H1 (cell line): ENCODE measurements around the gene PRKAR1B. TPM values are rescaled to one million over a fixed set of nuclear protein-coding genes. Genes with fewer than 3 reads are reported as not detected.

Experiments
- CTCF ChIA-PET: fragments of 300-600 bp; sonication (Branson Sonifier 250); formaldehyde crosslinking; loops from one replicate; lab custom pipeline; 2021; ENCODE audit not compliant: partially characterized antibody; lab: Charles Lee
- POLR2A ChIA-PET: fragments of 300-600 bp; sonication (Branson Sonifier 250); formaldehyde crosslinking; loops from one replicate; lab custom pipeline; 2021; ENCODE audit warnings: inconsistent platforms; ENCODE audit not compliant: partially characterized antibody; lab: Charles Lee
- DNase-seq, 2 experiments: peaks; one replicate each; pipeline versions ENCODE4 v3.0.0 to v3.0.0-alpha.2; 2010 to 2022; ENCODE audit warnings: low spot score in 2 of 2, low read depth in 1 of 2, mixed read lengths in 1 of 2
- FAIRE-seq: peaks from 2 replicates; lab custom pipeline; 2011; peaks lifted over from hg19 to GRCh38; lab: Jason Lieb, UNC
- H2AFZ ChIP-seq: 2 replicates; pipeline ENCODE4 v1.8.1; 2012; ENCODE audit warnings: low read length, inconsistent platforms
- H2AK5ac ChIP-seq: 2 replicates; pipeline ENCODE4 v1.6.1; 2013; ENCODE audit warnings: low read depth, low read length
- H2BK120ac ChIP-seq: replicated peaks from 2 replicates; pipeline ENCODE3; 2013; ENCODE audit warnings: low read depth, low read length, inconsistent platforms
- H2BK12ac ChIP-seq: 2 replicates; pipeline ENCODE4 v1.6.1; 2013; ENCODE audit warnings: low read depth, low read length
- H2BK15ac ChIP-seq: 2 replicates; pipeline ENCODE4 v1.6.1; 2013; ENCODE audit warnings: low read length
- H2BK20ac ChIP-seq: 2 replicates; pipeline ENCODE4 v1.6.1; 2013; ENCODE audit warnings: low read length
- H2BK5ac ChIP-seq: 2 replicates; pipeline ENCODE4 v1.6.1; 2013; ENCODE audit warnings: low read depth, low read length
- H3K14ac ChIP-seq: 2 replicates; pipeline ENCODE4 v1.6.1; 2013; ENCODE audit warnings: inconsistent platforms; ENCODE audit not compliant: insufficient read length
- H3K18ac ChIP-seq: 2 replicates; pipeline ENCODE4 v1.6.1; 2013; ENCODE audit warnings: low read length; ENCODE audit errors: extremely low read depth
- H3K23ac ChIP-seq: 2 replicates; pipeline ENCODE4 v1.6.1; 2013; ENCODE audit warnings: inconsistent platforms; ENCODE audit not compliant: insufficient read length
- H3K23me2 ChIP-seq: 2 replicates; pipeline ENCODE4 v1.6.1; 2013; ENCODE audit warnings: low read depth, low read length
- H3K27ac ChIP-seq: 2 replicates; pipeline ENCODE4 v1.6.1; 2011; ENCODE audit warnings: low read depth, low read length, inconsistent platforms
- H3K27me3 ChIP-seq, 4 experiments: replicated peaks in 1 of 4; 1 replicate in 1 of 4; 2 replicates in 3 of 4; pipeline versions ENCODE4 v1.6.1 to v1.8.1; 2011 to 2013; ENCODE audit warnings: low read length in 3 of 4, mild to moderate bottlenecking in 3 of 4, inconsistent platforms in 2 of 4, mixed read lengths in 2 of 4, moderate library complexity in 1 of 4; ENCODE audit not compliant: control insufficient read depth in 3 of 4, insufficient read depth in 3 of 4; ENCODE audit errors: extremely low read depth in 1 of 4
- H3K36me3 ChIP-seq, 4 experiments: 2 replicates each; pipeline versions ENCODE4 v1.6.1 to v1.8.1; 2011 to 2013; ENCODE audit warnings: mild to moderate bottlenecking in 4 of 4, low read length in 3 of 4, moderate library complexity in 2 of 4, control low read depth in 1 of 4, inconsistent platforms in 1 of 4; ENCODE audit not compliant: insufficient read depth in 4 of 4, control insufficient read depth in 2 of 4
- H3K4ac ChIP-seq: replicated peaks from 2 replicates; pipeline ENCODE3; 2013; ENCODE audit warnings: low read length, low read depth, mixed read lengths, inconsistent platforms; ENCODE audit not compliant: insufficient read length
- H3K4me1 ChIP-seq, 4 experiments: replicated peaks in 1 of 4; 1 replicate in 1 of 4; 2 replicates in 3 of 4; pipeline versions ENCODE4 v1.6.1 to v1.8.1; 2011 to 2013; ENCODE audit warnings: low read length in 3 of 4, inconsistent platforms in 2 of 4, mixed read lengths in 1 of 4; ENCODE audit not compliant: insufficient read depth in 4 of 4, control insufficient read depth in 3 of 4
- H3K4me2 ChIP-seq, 2 experiments: 2 replicates each; pipeline versions ENCODE4 v1.6.1 to v1.8.1; 2011 to 2013; ENCODE audit warnings: low read depth in 2 of 2, low read length in 2 of 2, control low read depth in 1 of 2, inconsistent platforms in 1 of 2, mild to moderate bottlenecking in 1 of 2; ENCODE audit not compliant: insufficient read depth in 1 of 2
- H3K4me3 ChIP-seq, 4 experiments: fragments of 200-600, 300-600 bp in 1 of 4; sonication (generic), shearing (Covaris generic), sonication (Bioruptor Twin) in 1 of 4; 2 replicates each; pipeline versions ENCODE4 v1.5.1 to v1.8.1; 2011 to 2016; ENCODE audit warnings: low read length in 4 of 4, low read depth in 3 of 4, control low read depth in 2 of 4, inconsistent platforms in 2 of 4, mild to moderate bottlenecking in 2 of 4, mixed read lengths in 1 of 4, moderate library complexity in 1 of 4; ENCODE audit not compliant: insufficient read depth in 2 of 4; ENCODE audit errors: extremely low read depth in 1 of 4
- H3K56ac ChIP-seq: replicated peaks from 2 replicates; pipeline ENCODE3; 2013; ENCODE audit warnings: low read depth, mild to moderate bottlenecking, mixed read lengths, low read length, inconsistent platforms; ENCODE audit not compliant: insufficient read length
- H3K79me1 ChIP-seq: 2 replicates; pipeline ENCODE4 v1.6.1; 2013; ENCODE audit warnings: low read depth, low read length, control low read depth
- H3K79me2 ChIP-seq, 2 experiments: 2 replicates each; pipeline versions ENCODE4 v1.6.1 to v1.8.1; 2012 to 2013; ENCODE audit warnings: low read length in 2 of 2, mild to moderate bottlenecking in 2 of 2, inconsistent platforms in 1 of 2; ENCODE audit not compliant: insufficient read depth in 2 of 2, control insufficient read depth in 1 of 2
- H3K9ac ChIP-seq, 4 experiments: replicated peaks in 1 of 4; 1 replicate in 1 of 4; 2 replicates in 3 of 4; pipeline versions ENCODE4 v1.6.1 to v1.8.1; 2011 to 2013; ENCODE audit warnings: low read depth in 3 of 4, low read length in 3 of 4, control low read depth in 2 of 4, mild to moderate bottlenecking in 2 of 4, moderate library complexity in 2 of 4, inconsistent platforms in 1 of 4; ENCODE audit errors: extremely low read depth in 1 of 4
- H3K9me3 ChIP-seq, 2 experiments: 2 replicates each; pipeline versions ENCODE4 v1.6.1 to v1.8.1; 2012 to 2013; ENCODE audit warnings: mild to moderate bottlenecking in 2 of 2, moderate library complexity in 2 of 2, control low read depth in 1 of 2, inconsistent platforms in 1 of 2, low read depth in 1 of 2, low read length in 1 of 2, mixed read lengths in 1 of 2; ENCODE audit not compliant: insufficient read depth in 2 of 2
- H4K20me1 ChIP-seq, 2 experiments: replicated peaks in 1 of 2; 2 replicates each; pipeline versions ENCODE3 to v1.8.1; 2011 to 2013; ENCODE audit warnings: inconsistent platforms in 2 of 2, low read length in 2 of 2, mild to moderate bottlenecking in 1 of 2; ENCODE audit not compliant: insufficient read depth in 2 of 2, control insufficient read depth in 1 of 2
- H4K5ac ChIP-seq: 2 replicates; pipeline ENCODE4 v1.6.1; 2013; ENCODE audit warnings: low read length, low read depth, mixed read lengths, inconsistent platforms; ENCODE audit not compliant: insufficient read length
- H4K8ac ChIP-seq: 2 replicates; pipeline ENCODE4 v1.8.0; 2013; ENCODE audit warnings: mild to moderate bottlenecking, moderate library complexity, low read length, inconsistent platforms; ENCODE audit not compliant: insufficient read depth; ENCODE audit errors: extremely low read depth
- H4K91ac ChIP-seq: replicated peaks from 2 replicates; pipeline ENCODE3; 2013; ENCODE audit warnings: low read length, mixed read lengths, inconsistent platforms; ENCODE audit not compliant: insufficient read length
- MAX ChIP-seq: IDR thresholded peaks from 2 replicates; pipeline ENCODE4 v1.6.1; 2012; ENCODE audit warnings: inconsistent platforms
- RNF2 ChIP-seq: fragments of 200-900, 300-1000 bp; sonication (generic); IDR thresholded peaks from 2 replicates; pipeline ENCODE4 v1.7.1; 2016; ENCODE audit warnings: borderline replicate concordance, low read depth, mild to moderate bottlenecking, antibody characterized with exemption, low read length; ENCODE audit not compliant: poor library complexity, severe bottlenecking; ENCODE audit errors: missing control alignments
- WGBS, 2 experiments: shearing (Covaris generic) in 1 of 2; methylation state at CpG; one replicate each; pipeline versions ENCODE4 v1.1.6 to v1.1.7; 2013 to 2015; ENCODE audit warnings: low lambda C conversion rate in 2 of 2, mixed read lengths in 2 of 2, inconsistent platforms in 1 of 2, low coverage in 1 of 2, missing lambda C conversion rate in 1 of 2; ENCODE audit not compliant: insufficient replicate concordance in 2 of 2, insufficient coverage in 1 of 2, insufficient read length in 1 of 2; ENCODE audit errors: extremely low coverage in 1 of 2, missing lambda C conversion rate in 1 of 2; 5-methylcytosine and 5-hydroxymethylcytosine counted together
- polyA plus RNA-seq, 7 experiments: library from polyadenylated mRNA; depleted of rRNA in 3 of 7; stranded (reverse) in 5 of 7; unstranded in 2 of 7; fragments of >200 nt in 5 of 7; fragments of 200-250 nt in 2 of 7; gene quantifications; 1 replicate in 5 of 7; 2 replicates in 1 of 7; 4 replicates in 1 of 7; pipeline versions ENCODE4 v1.2.1 to v1.2.3, GENCODE V29; 2011 to 2013; ENCODE audit warnings: missing spikeins in 2 of 7, mixed read lengths in 2 of 7
- total RNA-seq: library from RNA; stranded (reverse); fragmentation: NEBNext Ultra II Directional; extraction: Animal tissue kit (Norgen Biotek cat#: 25700); gene quantifications from 2 replicates; pipeline ENCODE4 v1.2.1, GENCODE V29; 2021

PRKAR1B gene
- total and polyA plus RNA-seq, 2 of the 8 experiments (the other 6 are each of a cell fraction or from before 2014, with no cell fraction given): 12.3 to 55.7 TPM

GRCh38 chr7:575425-576366, 151.4 kb downstream of the PRKAR1B start:
- Histone ChIP-seq H2BK120ac (no peak overlapping the region), H3K14ac (no peak overlapping the region), H3K4me1 (peaks cover 0 to 19% (median 14%) of the 10 kb centered on the region in 4 experiments; a peak in 6 of 7 replicates), H4K20me1 (peaks cover 2 to 3% of the 10 kb centered on the region in 2 experiments), H3K79me1 (no peaks in the 10 kb centered on the region), H2BK20ac (no peak overlapping the region), H4K5ac (no peak overlapping the region), H3K18ac (no peak overlapping the region), H2BK5ac (no peak overlapping the region), H2BK15ac (no peak overlapping the region), H3K9me3 (no peaks in the 10 kb centered on the region; a peak in 1 of 4 replicates), H3K27ac (no peak overlapping the region), H3K23ac (no peak overlapping the region), H3K79me2 (no peaks in the 10 kb centered on the region), H2AFZ (no peak overlapping the region), H3K4me3 (no peak overlapping the region), H4K8ac (no peak overlapping the region), H3K23me2 (no peaks in the 10 kb centered on the region), H2AK5ac (no peak overlapping the region), H3K4ac (no peak overlapping the region), H3K27me3 (no peaks in the 10 kb centered on the region), H3K56ac (no peak overlapping the region), H3K4me2 (no peak overlapping the region), H3K36me3 (peaks cover 0 to 3% (median 0%) of the 10 kb centered on the region in 4 experiments; a peak in 1 of 8 replicates), H3K9ac (no peak overlapping the region), H2BK12ac (no peak overlapping the region), H4K91ac (no peak overlapping the region)
- 96% methylated on average over 24 of the region's 33 CpGs; no CpG with 5 or more reads in 1 of the 2 experiments for WGBS, 2 experiments
- CTCF ChIA-PET: no interaction called here
- FAIRE-seq (no peak), DNase-seq (no peak)
- POLR2A ChIA-PET: interaction anchor here (0.7 kb wide), 1 partner anchor 139 kb away, joined by 3 read pairs; no protein-coding TSS in a partner anchor
- TF ChIP-seq MAX (no peak), RNF2 (no peak)
